SHP77 treated with DMSO at 0.1 percent for 48 hours (cell line): ENCODE results near the gene NT5C3B.
"Not testable (repeated sequence)": the region's sequence is repeated elsewhere in the genome, so short reads cannot be mapped to it uniquely, and the experiment has no call there.

Source experiments
- DNase-seq: peaks from one replicate; lab custom pipeline; 2025; lab: John Stamatoyannopoulos, UW

The NT5C3B gene

GRCh38 chr17:41839448-41839847 lies 3.4 kb upstream of the NT5C3B start:
- not testable (repeated sequence) for DNase-seq

GRCh38 chr17:41837761-41838538 lies 1.9 kb upstream of the NT5C3B start, which contains the start of gene KLHL10:
KLHL10 (plus strand) TSS chr17:41837825; CDS start chr17:41837933, 108 bp downstream.
- DNase-seq: no peak

DNA sequence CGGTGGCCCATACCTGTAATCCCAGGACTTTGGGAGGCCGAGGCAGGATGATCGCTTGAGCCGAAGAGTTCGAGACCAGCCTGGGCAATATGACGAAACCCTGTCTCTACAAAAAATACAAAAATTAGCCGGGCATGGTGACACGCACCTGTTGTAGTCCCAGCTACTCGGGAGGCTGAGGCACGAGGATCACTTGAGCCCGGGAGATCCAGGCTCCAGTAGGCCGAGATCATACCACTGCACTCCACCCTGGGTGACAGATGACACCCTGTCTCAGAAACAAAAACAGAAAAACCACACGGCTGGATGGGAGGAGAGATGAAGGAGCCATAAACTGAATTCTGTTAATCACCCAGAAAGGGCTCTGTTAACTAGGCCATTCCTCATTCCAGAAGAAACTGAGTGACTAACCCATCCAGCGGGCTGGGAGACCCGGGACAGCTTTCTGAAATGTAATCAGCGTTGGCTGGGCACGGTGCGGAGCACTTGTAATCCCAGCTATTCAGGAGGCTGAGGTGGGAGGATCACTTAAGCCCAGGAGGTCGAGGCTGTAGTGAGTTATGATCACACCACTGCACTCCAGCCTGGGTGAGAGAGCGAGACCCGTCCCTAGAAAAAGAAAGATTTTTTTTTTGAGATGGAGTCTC lies 641 bp upstream of the NT5C3B start:
- no peak for DNase-seq

DNA sequence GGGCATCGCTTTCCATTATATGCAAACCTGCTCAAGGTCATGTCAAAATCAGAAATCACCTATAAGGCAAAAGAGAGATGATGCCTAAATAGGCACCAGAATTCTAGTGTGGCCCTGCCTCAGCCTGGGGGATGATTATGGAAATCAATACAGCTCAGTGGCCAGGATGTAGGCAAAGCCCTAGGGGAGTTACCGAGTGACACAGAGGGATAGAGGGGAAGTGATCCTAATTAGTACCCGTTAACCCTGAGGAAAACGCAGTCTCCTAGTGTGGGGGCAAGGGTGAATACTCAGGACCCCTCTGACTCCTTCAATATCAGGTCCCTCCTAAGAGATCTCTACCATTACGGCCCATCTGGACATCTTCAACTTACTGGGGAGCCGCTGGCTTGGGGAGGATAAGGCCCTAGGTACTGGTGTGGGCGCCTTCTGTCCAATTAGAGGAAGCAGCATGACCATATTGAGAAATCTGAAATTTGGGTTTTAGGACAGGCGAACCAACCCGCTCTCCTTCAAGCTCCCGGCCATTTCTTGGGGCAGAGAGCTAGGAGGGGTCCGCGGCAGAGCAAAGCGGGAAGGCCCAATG lies 725 bp downstream of the NT5C3B start:
- DNase-seq: no peak

- DNase-seq: not testable (repeated sequence)
Measured at GRCh38 chr17:41829961-41830360, 6.1 kb downstream of the NT5C3B start.

DNA sequence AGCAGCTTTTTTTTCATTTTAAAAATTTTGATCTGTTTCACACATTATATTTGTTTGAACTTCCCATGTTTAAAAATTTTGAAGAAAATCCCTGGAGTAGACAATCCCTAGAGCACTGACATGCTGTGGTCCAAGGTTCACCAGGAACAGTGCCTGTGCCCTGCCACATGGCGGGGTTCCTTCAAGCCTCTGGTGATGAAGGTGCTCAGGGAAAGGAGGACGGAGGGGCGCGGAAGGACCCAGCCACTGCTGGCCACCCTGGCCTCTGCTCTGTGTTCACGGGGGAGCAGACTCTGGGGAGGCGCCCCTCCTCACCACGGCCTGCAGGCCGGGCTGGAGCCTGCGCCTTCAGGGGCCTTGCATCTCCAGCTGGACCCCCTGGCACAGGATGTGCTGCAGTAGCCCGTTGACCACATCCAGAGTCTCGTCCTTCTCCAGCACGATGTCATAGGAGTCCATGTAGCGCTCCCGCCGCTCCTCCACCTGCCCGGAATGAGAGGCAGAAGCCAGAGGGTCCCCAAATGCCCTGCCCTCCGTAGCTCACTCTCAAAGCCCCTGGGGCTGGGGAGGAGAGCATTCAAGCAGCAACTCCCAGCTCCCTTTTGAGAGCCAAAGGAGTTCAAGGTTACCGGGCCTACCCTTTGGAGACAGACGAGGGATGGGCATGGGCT lies 10.7 kb downstream of the NT5C3B start:
- no peak for DNase-seq

GRCh38 chr17:41824086-41824485 lies 11.9 kb downstream of the NT5C3B start:
- DNase-seq: no peak

DNA sequence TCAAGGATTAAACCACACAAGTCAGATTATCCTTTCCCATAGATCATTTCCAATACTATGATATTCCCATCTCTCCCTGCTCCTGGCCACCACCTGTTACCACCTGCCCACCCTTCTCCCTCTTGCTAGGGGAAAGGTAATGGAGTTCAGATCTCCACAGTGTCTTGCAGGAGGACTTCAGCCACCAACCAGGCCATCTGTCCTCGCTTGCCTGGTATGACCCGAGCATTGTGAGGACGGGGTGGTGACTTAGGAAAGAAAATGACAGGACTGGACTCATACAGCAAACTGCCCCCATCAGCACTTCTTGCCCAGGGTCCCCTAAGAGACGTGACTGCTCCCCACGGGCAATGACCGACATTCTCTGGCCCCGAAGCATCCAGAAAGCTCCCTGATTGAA lies 12.5 kb downstream of the NT5C3B start:
- no peak for DNase-seq

DNA sequence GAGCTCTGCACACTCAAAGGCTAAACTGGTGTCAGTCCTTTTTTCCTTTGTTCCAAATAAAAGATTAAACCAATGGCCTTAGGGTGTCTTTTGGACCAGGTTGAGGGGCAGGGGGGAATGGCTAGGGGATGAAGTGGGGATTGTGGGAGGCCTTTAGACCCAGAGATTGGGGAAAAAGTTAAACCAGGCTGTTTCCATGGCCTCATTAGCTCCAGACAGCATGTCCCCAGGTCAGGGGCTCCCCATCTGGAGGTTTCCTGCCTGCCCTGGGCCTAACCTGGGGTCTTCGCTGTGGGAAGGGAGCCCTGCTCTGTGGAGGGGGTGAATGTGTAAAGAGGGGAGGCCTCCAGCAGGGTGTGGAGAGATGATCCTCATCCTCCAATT lies 12.9 kb downstream of the NT5C3B start:
- no peak for DNase-seq

GRCh38 chr17:41822216-41823140 lies 13.6 kb downstream of the NT5C3B start:
- DNase-seq: no peak

GRCh38 chr17:41821776-41822175 lies 14.3 kb downstream of the NT5C3B start:
- no peak for DNase-seq

GRCh38 chr17:41818024-41818423 lies 18.0 kb downstream of the NT5C3B start:
- no peak for DNase-seq

DNA sequence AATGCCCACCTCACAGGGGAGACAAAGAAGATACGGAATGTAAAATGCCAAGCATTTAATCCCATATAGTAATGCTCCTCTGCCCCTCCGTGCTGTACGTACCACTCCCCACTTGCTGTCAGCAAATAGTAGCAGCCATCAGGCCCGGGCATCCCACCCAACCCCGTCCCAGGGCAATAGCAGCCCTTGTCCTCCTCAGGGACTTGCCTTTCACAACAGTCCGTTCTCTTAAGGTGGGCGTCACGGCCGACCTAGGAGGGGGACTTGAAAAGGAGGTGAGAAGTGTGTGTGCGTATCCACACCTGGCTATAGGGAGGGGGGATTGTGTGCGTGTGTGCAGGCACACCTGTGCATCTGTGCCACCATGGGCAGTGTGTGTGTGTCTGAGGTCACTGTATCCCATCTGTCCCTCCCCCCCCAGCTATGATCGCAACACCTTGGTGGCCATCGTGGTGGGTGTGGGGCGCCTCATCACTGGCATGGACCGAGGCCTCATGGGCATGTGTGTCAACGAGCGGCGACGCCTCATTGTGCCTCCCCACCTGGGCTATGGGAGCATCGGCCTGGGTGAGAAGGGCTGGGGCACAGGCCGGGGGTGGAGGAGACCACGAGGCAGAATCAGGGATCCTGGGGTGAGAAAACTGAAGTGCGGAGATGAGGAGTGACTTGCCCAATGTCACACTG lies 19.3 kb downstream of the NT5C3B start:
- no peak for DNase-seq

- no peak for DNase-seq
Measured at GRCh38 chr17:41814195-41814594, 21.8 kb downstream of the NT5C3B start.

- no peak for DNase-seq
Measured at GRCh38 chr17:41813699-41814124, 22.3 kb downstream of the NT5C3B start.

GRCh38 chr17:41813152-41813680 lies 22.8 kb downstream of the NT5C3B start:
- no peak for DNase-seq

- peak; percentile 59 for DNase-seq
Measured at GRCh38 chr17:41812381-41813151, 23.5 kb downstream of the NT5C3B start, which contains the start of gene FKBP10. FKBP10 (plus strand) TSS chr17:41813004; CDS start chr17:41813035, 31 bp downstream.

DNA sequence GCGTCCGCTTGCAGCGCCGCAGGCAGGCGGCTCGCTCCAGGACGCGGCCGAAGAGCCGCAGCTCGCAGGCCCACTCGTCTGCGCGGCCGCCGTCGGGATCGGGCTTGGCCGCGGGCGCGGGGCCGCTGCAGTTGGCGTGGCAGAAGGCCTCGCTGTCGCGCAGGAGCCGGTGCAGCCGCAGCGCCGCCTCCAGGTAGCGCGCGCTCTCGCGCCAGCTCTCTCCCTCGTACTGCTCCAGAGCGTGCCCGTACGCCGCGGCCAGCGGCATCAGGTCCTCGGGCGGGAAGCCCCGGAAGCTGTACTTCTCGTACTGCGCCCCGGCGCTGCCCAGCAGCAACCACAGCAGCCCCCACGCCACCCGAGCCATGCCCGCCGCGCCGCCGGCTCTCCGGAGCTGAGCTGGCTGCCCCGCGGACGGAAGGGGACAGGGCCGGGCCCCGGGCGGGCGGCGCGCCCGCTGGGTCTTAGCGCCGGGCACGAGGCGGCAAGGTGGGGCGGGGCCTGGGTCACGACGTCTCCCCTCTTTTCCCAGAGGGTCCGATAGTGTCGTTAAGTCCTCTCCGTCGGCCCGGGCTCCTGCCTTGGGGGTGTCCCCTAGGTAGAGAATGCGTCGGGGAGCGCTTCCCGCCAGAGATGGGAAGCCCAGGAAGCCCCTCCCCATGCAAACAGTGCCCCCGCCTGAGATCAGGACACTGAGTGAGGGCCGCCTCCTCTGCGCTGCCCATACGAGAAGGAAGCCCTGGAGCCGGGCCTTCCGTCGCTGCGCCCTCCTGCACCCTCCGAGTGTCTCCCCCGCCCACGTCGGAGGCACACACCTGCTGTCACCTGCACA lies 24.3 kb downstream of the NT5C3B start, which contains the start of gene P3H4:
Gene P3H4 (minus strand): TSS at position 401 of the 832 bp plus-strand sequence. CDS start 34 bp downstream, at position 367.
- peak; percentile 35 for DNase-seq
